Transverse colon (tissue), 3 donors: ENCODE results near the gene TENM4.

ENCODE experiments used
- EP300 ChIP-seq: sonication (generic); formaldehyde crosslinking; IDR thresholded peaks from one replicate; pipeline ENCODE4 v1.6.1; 2017; ENCODE audit warnings: antibody characterized with exemption, low read depth
- POLR2A ChIP-seq: fragments of 450-650 bp; IDR thresholded peaks from one replicate; pipeline ENCODE4 v1.6.1; 2016; ENCODE audit warnings: antibody characterized with exemption, mild to moderate bottlenecking, moderate library complexity
- TF ChIP-seq, protein P1 (sequence below), 5 experiments: fragments of 200-600 bp in 3 of 5; fragments of 450-650 bp in 2 of 5; sonication (generic) in 3 of 5; IDR thresholded peaks; 1 replicate in 2 of 5; 2 replicates in 3 of 5; pipeline ENCODE4 v1.5.1; 2016 to 2017; ENCODE audit warnings: antibody characterized with exemption in 5 of 5, inconsistent platforms in 3 of 5, mild to moderate bottlenecking in 2 of 5, moderate library complexity in 1 of 5

GRCh38 chr11:78788533-78788932 is 652.3 kb downstream of the TENM4 start:
- no peak for TF ChIP-seq EP300
- TF ChIP-seq, protein P1, sequence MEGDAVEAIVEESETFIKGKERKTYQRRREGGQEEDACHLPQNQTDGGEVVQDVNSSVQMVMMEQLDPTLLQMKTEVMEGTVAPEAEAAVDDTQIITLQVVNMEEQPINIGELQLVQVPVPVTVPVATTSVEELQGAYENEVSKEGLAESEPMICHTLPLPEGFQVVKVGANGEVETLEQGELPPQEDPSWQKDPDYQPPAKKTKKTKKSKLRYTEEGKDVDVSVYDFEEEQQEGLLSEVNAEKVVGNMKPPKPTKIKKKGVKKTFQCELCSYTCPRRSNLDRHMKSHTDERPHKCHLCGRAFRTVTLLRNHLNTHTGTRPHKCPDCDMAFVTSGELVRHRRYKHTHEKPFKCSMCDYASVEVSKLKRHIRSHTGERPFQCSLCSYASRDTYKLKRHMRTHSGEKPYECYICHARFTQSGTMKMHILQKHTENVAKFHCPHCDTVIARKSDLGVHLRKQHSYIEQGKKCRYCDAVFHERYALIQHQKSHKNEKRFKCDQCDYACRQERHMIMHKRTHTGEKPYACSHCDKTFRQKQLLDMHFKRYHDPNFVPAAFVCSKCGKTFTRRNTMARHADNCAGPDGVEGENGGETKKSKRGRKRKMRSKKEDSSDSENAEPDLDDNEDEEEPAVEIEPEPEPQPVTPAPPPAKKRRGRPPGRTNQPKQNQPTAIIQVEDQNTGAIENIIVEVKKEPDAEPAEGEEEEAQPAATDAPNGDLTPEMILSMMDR (IDR thresholded peaks at IDR 0.05) = no peak
- no peak for TF ChIP-seq POLR2A
